CD4-positive, alpha-beta T cell treated with Interleukin-6 for 4 hours (primary cell): Measurements from ENCODE around the gene CYP1B1.
"Not testable (repeated sequence)": the region's sequence is repeated elsewhere in the genome, so short reads cannot be mapped to it uniquely, and the experiment has no call there.

Source experiments
- DNase-seq: peaks from one replicate; pipeline ENCODE4 v3.0.0-alpha.2; 2020; ENCODE audit warnings: mixed read lengths

CYP1B1 gene

GRCh38 chr2:38075507-38076151 is at the start of gene CYP1B1:
TSS of gene CYP1B1 (minus strand) at chr2:38076151. CDS start at chr2:38075388, 763 bp downstream.
- DNase-seq: no peak

- no peak for DNase-seq
Measured at GRCh38 chr2:38125007-38125406, 49.1 kb upstream of the CYP1B1 start.

GRCh38 chr2:38123911-38124310 is 48.0 kb upstream of the CYP1B1 start:
- DNase-seq: no peak

GRCh38 chr2:38122344-38122743 is 46.4 kb upstream of the CYP1B1 start:
- DNase-seq: no peak

GRCh38 chr2:38121481-38121880 is 45.5 kb upstream of the CYP1B1 start:
- DNase-seq: no peak

GRCh38 chr2:38120829-38121228 is 44.9 kb upstream of the CYP1B1 start:
- no peak for DNase-seq

GRCh38 chr2:38120264-38120592 is 44.3 kb upstream of the CYP1B1 start:
- DNase-seq: no peak

GRCh38 chr2:38116762-38117161 is 40.8 kb upstream of the CYP1B1 start:
- DNase-seq: no peak

GRCh38 chr2:38115216-38116032 is 39.5 kb upstream of the CYP1B1 start:
- DNase-seq: peak; percentile 48

- DNase-seq: no peak
Measured at GRCh38 chr2:38113981-38114708, 38.2 kb upstream of the CYP1B1 start.

GRCh38 chr2:38113051-38113450 is 37.1 kb upstream of the CYP1B1 start:
- DNase-seq: no peak

- DNase-seq: not testable (repeated sequence)
Measured at GRCh38 chr2:38111350-38111749, 35.4 kb upstream of the CYP1B1 start.

GRCh38 chr2:38109732-38110181 is 33.8 kb upstream of the CYP1B1 start:
- no peak for DNase-seq

- DNase-seq: no peak
Measured at GRCh38 chr2:38108907-38109731, 33.2 kb upstream of the CYP1B1 start.

- DNase-seq: no peak
Measured at GRCh38 chr2:38107738-38108410, 31.9 kb upstream of the CYP1B1 start.

- no peak for DNase-seq
Measured at GRCh38 chr2:38106405-38107094, 30.6 kb upstream of the CYP1B1 start.

- no peak for DNase-seq
Measured at GRCh38 chr2:38105922-38106321, 30.0 kb upstream of the CYP1B1 start.

- DNase-seq: no peak
Measured at GRCh38 chr2:38104598-38104997, 28.6 kb upstream of the CYP1B1 start.

- no peak for DNase-seq
Measured at GRCh38 chr2:38100328-38100727, 24.4 kb upstream of the CYP1B1 start.

GRCh38 chr2:38099099-38100028 is 23.4 kb upstream of the CYP1B1 start:
- DNase-seq: no peak
